T-helper 1 cell (primary cell): ENCODE data around the gene PCYT1A.
A peak's percentile ranks its signal among the peaks of the same experiment; 100 is the strongest.

Source experiments
- DNase-seq, 5 donors: peaks; one replicate each; pipeline ENCODE4 v3.0.0-alpha.2; 2012 to 2020

PCYT1A gene

GRCh38 chr3:196235452-196236122 lies 51.9 kb downstream of the PCYT1A start:
- DNase-seq, result no peak

GRCh38 chr3:196232882-196233251 lies 54.7 kb downstream of the PCYT1A start:
- DNase-seq, result no peak

GRCh38 chr3:196232154-196232881 lies 55.2 kb downstream of the PCYT1A start:
- no peak for DNase-seq

- DNase-seq, result no peak
Observed at GRCh38 chr3:196227629-196228493, 59.7 kb downstream of the PCYT1A start.

GRCh38 chr3:196227121-196227561 lies 60.4 kb downstream of the PCYT1A start:
- no peak for DNase-seq

- DNase-seq, result no peak
Observed at GRCh38 chr3:196225763-196226364, 61.7 kb downstream of the PCYT1A start.

- DNase-seq, result no peak
Observed at GRCh38 chr3:196225086-196225485, 62.4 kb downstream of the PCYT1A start.

- DNase-seq, result no peak
Observed at GRCh38 chr3:196222876-196223595, 64.5 kb downstream of the PCYT1A start.

- DNase-seq, result no peak
Observed at GRCh38 chr3:196220991-196221390, 66.5 kb downstream of the PCYT1A start.

GRCh38 chr3:196220587-196220986 lies 66.9 kb downstream of the PCYT1A start:
- no peak for DNase-seq

- DNase-seq, result no peak
Observed at GRCh38 chr3:196219970-196220311, 67.6 kb downstream of the PCYT1A start.

- DNase-seq, result peak in 4 of 5 donors; percentile 26 to 69 (median 56)
Observed at GRCh38 chr3:196219194-196219969, 68.1 kb downstream of the PCYT1A start.

GRCh38 chr3:196218155-196218712 lies 69.3 kb downstream of the PCYT1A start:
- DNase-seq, result no peak

- DNase-seq, result no peak
Observed at GRCh38 chr3:196217307-196218154, 70.0 kb downstream of the PCYT1A start.

- DNase-seq, result no peak
Observed at GRCh38 chr3:196216681-196217211, 70.8 kb downstream of the PCYT1A start.

GRCh38 chr3:196216089-196216564 lies 71.4 kb downstream of the PCYT1A start, which contains the start of gene SLC51A:
SLC51A (plus strand) TSS chr3:196216534; CDS start chr3:196216713, 179 bp downstream.
- no peak for DNase-seq

- no peak for DNase-seq
Observed at GRCh38 chr3:196215493-196216020, 72.0 kb downstream of the PCYT1A start.

- no peak for DNase-seq
Observed at GRCh38 chr3:196214783-196215441, 72.6 kb downstream of the PCYT1A start.
